Ectodermal cell (in vitro differentiated cells): ENCODE data around the gene LPIN1.
"Not testable (repeated sequence)": the region's sequence is repeated elsewhere in the genome, so short reads cannot be mapped to it uniquely, and the experiment has no call there.

ENCODE experiments used
- H3K27ac ChIP-seq: 2 replicates; pipeline ENCODE4 v1.7.0; 2013; ENCODE audit warnings: mild to moderate bottlenecking, low read depth, low read length; ENCODE audit not compliant: insufficient read depth, poor library complexity, severe bottlenecking
- H3K27me3 ChIP-seq: 2 replicates; pipeline ENCODE4 v1.7.0; 2013; ENCODE audit warnings: mild to moderate bottlenecking, low read length; ENCODE audit not compliant: insufficient read depth, control insufficient read depth, poor library complexity, severe bottlenecking
- H3K36me3 ChIP-seq: one replicate; pipeline ENCODE4 v1.7.0; 2013; ENCODE audit warnings: low read length; ENCODE audit not compliant: control insufficient read depth, insufficient read depth
- H3K4me1 ChIP-seq: one replicate; pipeline ENCODE4 v1.7.0; 2013; ENCODE audit warnings: low read length; ENCODE audit not compliant: control insufficient read depth, insufficient read depth
- H3K4me3 ChIP-seq: 2 replicates; pipeline ENCODE4 v1.7.0; 2013; ENCODE audit warnings: low read depth, low read length, control low read depth; ENCODE audit not compliant: insufficient read depth
- H3K9me3 ChIP-seq: 2 replicates; pipeline ENCODE4 v1.7.0; 2013; ENCODE audit warnings: mild to moderate bottlenecking, low read length, moderate library complexity; ENCODE audit not compliant: control insufficient read depth
- WGBS, 2 experiments: methylation state at CpG; one replicate each; pipeline ENCODE4 v1.1.7; 2013; ENCODE audit warnings: missing lambda C conversion rate in 2 of 2; 5-methylcytosine and 5-hydroxymethylcytosine counted together

Gene LPIN1

GRCh38 chr2:11808016-11808400 is 61.6 kb downstream of the LPIN1 start:
- 93 to 96% methylated on average over 8 of the region's 8 CpGs for WGBS, 2 experiments
- H3K27me3 ChIP-seq, result no peaks in the 10 kb centered on the region
- no peak overlapping the region for H3K27ac ChIP-seq

GRCh38 chr2:11809586-11810236 is 63.3 kb downstream of the LPIN1 start:
- Histone ChIP-seq H3K27me3 (no peaks in the 10 kb centered on the region), H3K4me1 (no peaks in the 10 kb centered on the region), H3K27ac (no peak overlapping the region), H3K9me3 (no peaks in the 10 kb centered on the region), H3K36me3 (peaks cover 12% of the 10 kb centered on the region), H3K4me3 (no peak overlapping the region)
- WGBS, 2 experiments, result 94% methylated on average over 12 of the region's 12 CpGs

More at GRCh38 chr2:11808016-11808400, 61.6 kb downstream of the LPIN1 start:
- H3K36me3 ChIP-seq, result peaks cover 27% of the 10 kb centered on the region
- H3K9me3 ChIP-seq, result no peaks in the 10 kb centered on the region
- no peaks in the 10 kb centered on the region for H3K4me1 ChIP-seq
- no peak overlapping the region for H3K4me3 ChIP-seq

GRCh38 chr2:11810237-11810977 is 64.0 kb downstream of the LPIN1 start:
- 93 to 96% methylated on average over 12 of the region's 12 CpGs for WGBS, 2 experiments
- no peaks in the 10 kb centered on the region for H3K4me1 ChIP-seq
- H3K36me3 ChIP-seq, result peaks cover 9% of the 10 kb centered on the region
- no peak overlapping the region for H3K4me3 ChIP-seq
- H3K27ac ChIP-seq, result no peak overlapping the region
- H3K27me3 ChIP-seq, result no peaks in the 10 kb centered on the region
- no peaks in the 10 kb centered on the region for H3K9me3 ChIP-seq

- H3K27me3 ChIP-seq, result no peaks in the 10 kb centered on the region
- H3K4me3 ChIP-seq, result no peak overlapping the region
- no peaks in the 10 kb centered on the region for H3K9me3 ChIP-seq
- no peaks in the 10 kb centered on the region for H3K4me1 ChIP-seq
- H3K36me3 ChIP-seq, result peaks cover 2% of the 10 kb centered on the region
- WGBS, 2 experiments, result 90 to 93% methylated on average over 6 of the region's 6 CpGs
- no peak overlapping the region for H3K27ac ChIP-seq
These were observed 64.7 kb downstream of the LPIN1 start for GRCh38 chr2:11811036-11811654.

DNA sequence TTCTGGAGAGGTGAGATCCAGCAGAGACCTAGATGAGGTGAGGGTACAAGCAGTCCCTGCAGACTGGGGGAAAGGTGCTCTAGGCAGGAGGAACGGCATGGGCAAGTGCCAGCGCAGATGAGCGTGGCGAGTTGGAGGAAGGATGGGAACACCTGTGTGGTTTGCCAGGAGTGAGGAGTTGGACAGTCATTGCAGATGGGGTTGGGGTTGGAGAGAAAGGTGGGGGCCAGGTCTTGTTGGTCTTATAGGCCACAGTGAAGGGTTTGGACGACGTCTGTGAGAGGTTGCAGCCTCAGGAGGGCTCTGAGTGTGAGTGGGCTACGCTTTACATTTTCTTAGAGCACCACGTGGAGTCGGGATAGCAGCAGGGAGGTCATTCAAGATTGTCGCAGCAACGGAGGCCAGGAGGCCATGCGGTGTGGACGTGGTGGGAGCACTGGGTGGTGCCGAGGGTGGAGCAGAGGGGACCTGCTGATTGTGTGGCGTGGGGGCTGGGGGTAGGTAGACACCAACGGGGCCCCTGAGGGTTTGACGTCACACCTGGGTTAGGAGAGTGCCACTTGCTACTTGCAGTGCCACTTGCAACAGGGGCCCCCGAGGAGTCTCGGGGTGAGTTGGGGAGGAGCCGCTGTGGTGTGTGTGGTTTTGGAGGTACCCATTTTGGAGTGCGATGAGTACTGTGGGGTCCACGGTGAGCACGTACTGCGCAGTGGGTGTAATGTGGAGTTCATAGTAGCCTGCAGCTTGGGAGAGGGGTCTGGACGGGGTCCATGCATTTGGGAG is 66.2 kb downstream of the LPIN1 start:
- Histone ChIP-seq H3K4me3 (no peak overlapping the region), H3K27me3 (no peaks in the 10 kb centered on the region), H3K4me1 (no peaks in the 10 kb centered on the region), H3K27ac (no peak overlapping the region), H3K9me3 (no peaks in the 10 kb centered on the region), H3K36me3 (no peaks in the 10 kb centered on the region)
- WGBS, 2 experiments, result 95% methylated on average over 25 of the region's 25 CpGs

GRCh38 chr2:11813345-11813744 is 66.9 kb downstream of the LPIN1 start:
- not testable (repeated sequence) for H3K27me3 ChIP-seq, H3K27ac ChIP-seq, H3K9me3 ChIP-seq, H3K36me3 ChIP-seq, H3K4me3 ChIP-seq, H3K4me1 ChIP-seq
- WGBS, 2 experiments, result 92 to 98% methylated on average over 7 of the region's 10 CpGs

DNA sequence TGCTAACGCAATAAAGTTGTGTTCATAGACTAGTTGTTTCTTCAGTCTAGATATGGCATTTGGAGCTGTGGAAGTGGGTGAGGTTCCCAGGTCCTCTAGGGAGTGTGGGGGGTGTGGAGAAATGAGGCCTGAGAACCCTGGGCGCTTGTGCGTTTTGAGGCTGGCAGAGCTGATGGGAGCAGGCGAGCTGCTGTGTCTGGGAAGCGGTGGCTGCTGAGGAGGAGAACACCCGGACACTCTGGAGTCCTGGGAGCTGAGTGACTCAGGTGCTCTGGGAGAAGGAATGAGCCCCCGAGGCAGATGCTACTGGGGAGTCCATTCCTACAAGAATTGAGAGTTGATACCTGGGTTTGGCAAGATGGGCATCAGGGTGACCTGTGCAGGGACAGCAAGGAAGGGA is 67.5 kb downstream of the LPIN1 start:
- H3K27ac ChIP-seq, result no peak overlapping the region
- H3K4me3 ChIP-seq, result no peak overlapping the region
- no peaks in the 10 kb centered on the region for H3K9me3 ChIP-seq
- 94 to 95% methylated on average over 7 of the region's 7 CpGs for WGBS, 2 experiments
- no peaks in the 10 kb centered on the region for H3K4me1 ChIP-seq
- no peaks in the 10 kb centered on the region for H3K36me3 ChIP-seq
- no peaks in the 10 kb centered on the region for H3K27me3 ChIP-seq

DNA sequence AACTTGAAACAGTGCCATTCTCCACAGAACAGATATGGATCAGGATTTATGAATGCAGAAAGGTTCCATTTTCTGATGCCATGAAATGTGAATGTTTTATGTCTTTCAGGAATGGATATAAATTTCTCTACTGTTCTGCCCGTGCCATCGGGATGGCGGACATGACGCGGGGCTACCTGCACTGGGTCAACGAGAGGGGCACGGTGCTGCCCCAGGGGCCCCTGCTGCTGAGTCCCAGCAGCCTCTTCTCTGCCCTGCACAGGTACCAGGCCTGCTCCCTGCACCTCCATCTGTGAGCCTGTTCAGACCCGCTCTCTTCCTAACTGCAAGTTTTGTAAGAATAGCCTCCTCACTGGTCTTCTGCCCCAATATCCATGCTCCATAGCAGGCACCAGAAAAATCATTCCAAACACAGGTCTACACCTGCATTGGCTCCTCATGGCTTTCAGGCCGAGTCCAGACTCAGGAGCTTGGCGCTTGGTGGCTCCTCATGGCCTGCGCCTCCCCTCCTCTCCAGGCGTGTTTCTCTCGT is 68.6 kb downstream of the LPIN1 start:
- no peaks in the 10 kb centered on the region for H3K27me3 ChIP-seq
- no peaks in the 10 kb centered on the region for H3K9me3 ChIP-seq
- H3K27ac ChIP-seq, result no peak overlapping the region
- no peak overlapping the region for H3K4me3 ChIP-seq
- WGBS, 2 experiments, result 94 to 96% methylated on average over 13 of the region's 13 CpGs
- H3K36me3 ChIP-seq, result no peaks in the 10 kb centered on the region
- no peaks in the 10 kb centered on the region for H3K4me1 ChIP-seq

DNA sequence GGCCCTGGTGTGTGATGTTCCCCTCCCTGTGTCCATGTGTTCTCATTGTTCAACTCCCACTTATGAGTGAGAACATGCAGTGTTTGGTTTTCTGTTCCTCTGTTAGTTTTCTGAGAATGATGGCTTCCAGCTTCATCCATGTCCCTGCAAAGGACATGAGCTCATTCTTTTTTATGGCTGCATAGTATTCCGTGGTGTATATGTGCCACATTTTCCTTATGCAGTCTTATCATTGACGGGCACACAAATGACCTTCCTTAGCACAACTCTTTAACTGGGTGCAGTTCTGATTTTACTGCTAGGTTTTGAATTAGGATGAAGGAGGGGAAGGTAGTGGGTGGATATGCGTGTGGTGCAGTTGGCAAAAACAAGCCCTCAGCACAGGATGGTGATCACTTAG is 70.5 kb downstream of the LPIN1 start:
- not testable (repeated sequence) for H3K9me3 ChIP-seq, H3K27me3 ChIP-seq, H3K27ac ChIP-seq, H3K36me3 ChIP-seq, H3K4me3 ChIP-seq, H3K4me1 ChIP-seq
- WGBS, 2 experiments, result 96 to 98% methylated on average over 3 of the region's 3 CpGs
